ENCODE measurements around the gene ILKAP. TPM values are rescaled to one million over a fixed set of nuclear protein-coding genes. Genes with fewer than 3 reads are reported as not detected.

The ILKAP gene
- polyA plus RNA-seq, 3 donors = 39.3 to 42.9 (median 42.4) TPM

GRCh38 chr2:238167761-238168160 lies 35.7 kb downstream of the ILKAP start:
- DNase-seq (ENCODE audit: low read depth in 3 of 3, low spot score in 2 of 3) = no peak

GRCh38 chr2:238167344-238167715 lies 36.2 kb downstream of the ILKAP start:
- no peak for DNase-seq (ENCODE audit: low read depth in 3 of 3, low spot score in 2 of 3)

GRCh38 chr2:238166391-238167343 lies 36.8 kb downstream of the ILKAP start:
- no peak for DNase-seq (ENCODE audit: low read depth in 3 of 3, low spot score in 2 of 3)

GRCh38 chr2:238165288-238165921 lies 38.1 kb downstream of the ILKAP start:
- no peak for DNase-seq (ENCODE audit: low read depth in 3 of 3, low spot score in 2 of 3)

GRCh38 chr2:238164906-238165287 lies 38.6 kb downstream of the ILKAP start:
- no peak for DNase-seq (ENCODE audit: low read depth in 3 of 3, low spot score in 2 of 3)

GRCh38 chr2:238163481-238164198 lies 39.9 kb downstream of the ILKAP start:
- DNase-seq (ENCODE audit: low read depth in 3 of 3, low spot score in 2 of 3) = no peak

- DNase-seq (ENCODE audit: low read depth in 3 of 3, low spot score in 2 of 3) = no peak
These were observed 40.6 kb downstream of the ILKAP start for GRCh38 chr2:238162846-238163441.

GRCh38 chr2:238162251-238162845 lies 41.1 kb downstream of the ILKAP start:
- no peak for DNase-seq (ENCODE audit: low read depth in 3 of 3, low spot score in 2 of 3)

- no peak for DNase-seq (ENCODE audit: low read depth in 3 of 3, low spot score in 2 of 3)
These were observed 42.0 kb downstream of the ILKAP start for GRCh38 chr2:238161291-238162051.

- no peak for DNase-seq (ENCODE audit: low read depth in 3 of 3, low spot score in 2 of 3)
These were observed 43.0 kb downstream of the ILKAP start for GRCh38 chr2:238160206-238161129.

GRCh38 chr2:238159661-238160205 lies 43.8 kb downstream of the ILKAP start:
- DNase-seq (ENCODE audit: low read depth in 3 of 3, low spot score in 2 of 3) = no peak

GRCh38 chr2:238159071-238159539 lies 44.4 kb downstream of the ILKAP start:
- no peak for DNase-seq (ENCODE audit: low read depth in 3 of 3, low spot score in 2 of 3)

GRCh38 chr2:238158509-238159070 lies 44.9 kb downstream of the ILKAP start, which contains the start of gene ERFE:
TSS of gene ERFE (plus strand) at chr2:238158970. CDS start at chr2:238159008, 38 bp downstream.
- no peak for DNase-seq (ENCODE audit: low read depth in 3 of 3, low spot score in 2 of 3)

- no peak for DNase-seq (ENCODE audit: low read depth in 3 of 3, low spot score in 2 of 3)
These were observed 45.4 kb downstream of the ILKAP start for GRCh38 chr2:238158018-238158508.

GRCh38 chr2:238157506-238158017 lies 45.9 kb downstream of the ILKAP start:
- DNase-seq (ENCODE audit: low read depth in 3 of 3, low spot score in 2 of 3) = no peak

GRCh38 chr2:238155761-238156694 lies 47.5 kb downstream of the ILKAP start:
- DNase-seq (ENCODE audit: low read depth in 3 of 3, low spot score in 2 of 3) = no peak

Measured in right renal cortex interstitium (tissue), 3 donors.